Stomach smooth muscle (tissue), 2 donors: ENCODE data around the gene RHOXF2B.
"Not testable (repeated sequence)": the region's sequence is repeated elsewhere in the genome, so short reads cannot be mapped to it uniquely, and the experiment has no call there.

ENCODE experiments used
- H3K27ac ChIP-seq: one replicate; pipeline ENCODE4 v1.7.0; 2013; ENCODE audit warnings: mild to moderate bottlenecking, low read length, inconsistent platforms
- H3K27me3 ChIP-seq, 2 donors: one replicate each; pipeline ENCODE4 v1.7.0; 2013; ENCODE audit warnings: low read length in 2 of 2; ENCODE audit not compliant: insufficient read depth in 2 of 2, control insufficient read depth in 1 of 2
- H3K36me3 ChIP-seq, 2 donors: one replicate each; pipeline ENCODE4 v1.7.0; 2013; ENCODE audit warnings: low read length in 2 of 2; ENCODE audit not compliant: control insufficient read depth in 2 of 2, insufficient read depth in 2 of 2
- H3K4me1 ChIP-seq: one replicate; pipeline ENCODE4 v1.7.0; 2013; ENCODE audit warnings: low read length; ENCODE audit not compliant: control insufficient read depth, insufficient read depth
- H3K4me3 ChIP-seq, 2 donors: one replicate each; pipeline ENCODE4 v1.7.0; 2013; ENCODE audit warnings: low read length in 2 of 2
- H3K9ac ChIP-seq, 2 donors: one replicate each; pipeline ENCODE4 v1.7.0; 2013; ENCODE audit warnings: low read length in 2 of 2, mild to moderate bottlenecking in 1 of 2
- H3K9me3 ChIP-seq, 2 donors: one replicate each; pipeline ENCODE4 v1.7.0; 2013; ENCODE audit warnings: low read length in 2 of 2; ENCODE audit not compliant: control insufficient read depth in 2 of 2
- donor health status: healthy.
- donor health status: Pancreatic carcinoma.

Gene RHOXF2B

DNA sequence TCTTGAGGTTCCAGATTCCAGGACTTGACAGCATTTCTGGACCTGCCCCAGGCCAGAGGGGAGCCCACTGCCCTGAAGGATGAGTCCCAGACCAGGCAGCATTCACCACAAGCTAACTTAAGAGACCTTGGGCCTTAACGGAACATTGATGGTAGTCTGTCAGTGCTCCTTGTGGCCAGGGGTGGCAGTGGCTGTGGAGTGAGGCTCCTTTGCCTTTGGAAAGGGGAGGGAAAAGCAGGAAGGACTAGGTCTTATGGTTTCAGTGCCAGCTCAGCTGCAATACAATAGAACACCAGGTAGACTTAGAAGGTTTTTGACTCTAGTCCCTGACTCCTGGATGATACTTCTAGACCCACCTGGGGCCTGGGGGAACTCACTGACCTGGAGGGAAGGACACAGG is 11.3 kb downstream of the RHOXF2B start:
- not testable (repeated sequence) for H3K27me3 ChIP-seq, H3K36me3 ChIP-seq, H3K9ac ChIP-seq, H3K27ac ChIP-seq, H3K9me3 ChIP-seq, H3K4me1 ChIP-seq, H3K4me3 ChIP-seq

DNA sequence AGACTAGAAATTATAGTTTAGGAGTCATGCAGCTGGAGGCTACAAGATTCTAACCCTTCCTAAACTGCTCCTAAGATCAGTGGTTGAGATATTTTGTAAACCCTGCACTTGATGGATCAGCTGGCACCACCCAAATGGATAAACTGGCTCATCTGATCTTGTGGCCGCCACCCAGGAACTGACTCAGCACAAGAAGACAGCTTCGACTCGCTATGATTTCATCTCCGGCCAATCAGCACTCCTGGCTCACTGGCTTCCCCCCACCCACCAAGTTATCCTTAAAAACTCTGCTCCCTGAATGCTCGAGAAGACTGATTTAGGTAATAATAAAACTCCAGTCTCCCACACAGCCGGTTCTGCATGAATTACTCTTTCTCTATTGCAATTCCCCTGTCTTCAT is 34.8 kb downstream of the RHOXF2B start:
- not testable (repeated sequence) for H3K4me3 ChIP-seq, H3K27ac ChIP-seq

DNA sequence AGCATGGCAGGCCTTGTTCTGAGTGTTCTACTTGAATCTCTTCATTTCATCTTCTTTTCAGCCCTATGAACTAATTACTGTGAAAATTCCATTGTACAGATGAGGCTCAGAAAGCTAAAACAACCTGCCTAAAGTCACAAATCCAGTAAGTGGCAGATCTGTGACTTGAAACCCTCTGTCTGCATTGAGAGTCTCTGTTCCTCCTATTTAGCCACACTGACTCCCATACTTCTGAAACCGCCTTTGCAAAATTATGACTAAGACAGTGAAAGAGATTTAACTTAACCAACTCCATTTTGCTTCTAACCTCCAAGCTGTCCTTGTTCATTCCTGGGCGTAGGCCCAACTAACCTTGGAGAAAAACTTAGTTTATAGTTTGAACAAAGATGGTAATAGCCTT is 35.2 kb downstream of the RHOXF2B start:
- not testable (repeated sequence) for H3K27ac ChIP-seq, H3K4me3 ChIP-seq, H3K9me3 ChIP-seq, H3K36me3 ChIP-seq, H3K27me3 ChIP-seq, H3K9ac ChIP-seq, H3K4me1 ChIP-seq

More for the DNA sequence above, 34.8 kb downstream of the RHOXF2B start:
- not testable (repeated sequence) for H3K9ac ChIP-seq, H3K4me1 ChIP-seq, H3K36me3 ChIP-seq, H3K27me3 ChIP-seq, H3K9me3 ChIP-seq

DNA sequence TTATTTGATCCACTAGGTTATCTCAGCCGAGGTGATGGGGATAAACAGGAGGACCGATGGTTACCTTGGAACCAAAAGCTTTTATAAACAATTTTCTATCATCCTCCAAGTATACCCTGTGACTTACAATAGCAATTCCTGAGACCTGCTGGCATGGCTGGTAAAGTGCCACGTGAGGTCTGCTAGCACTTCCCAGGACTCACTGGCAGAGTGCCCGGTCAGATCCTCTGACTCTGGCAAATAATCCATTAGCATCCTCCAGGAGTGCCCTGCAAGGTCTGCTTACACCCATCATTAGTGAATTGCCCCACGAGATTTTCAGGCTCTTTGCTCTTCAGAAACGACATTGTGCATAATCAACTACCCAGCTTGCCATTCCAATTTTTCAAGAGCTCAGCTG is 37.3 kb downstream of the RHOXF2B start:
- H3K4me3 ChIP-seq: not testable (repeated sequence)

DNA sequence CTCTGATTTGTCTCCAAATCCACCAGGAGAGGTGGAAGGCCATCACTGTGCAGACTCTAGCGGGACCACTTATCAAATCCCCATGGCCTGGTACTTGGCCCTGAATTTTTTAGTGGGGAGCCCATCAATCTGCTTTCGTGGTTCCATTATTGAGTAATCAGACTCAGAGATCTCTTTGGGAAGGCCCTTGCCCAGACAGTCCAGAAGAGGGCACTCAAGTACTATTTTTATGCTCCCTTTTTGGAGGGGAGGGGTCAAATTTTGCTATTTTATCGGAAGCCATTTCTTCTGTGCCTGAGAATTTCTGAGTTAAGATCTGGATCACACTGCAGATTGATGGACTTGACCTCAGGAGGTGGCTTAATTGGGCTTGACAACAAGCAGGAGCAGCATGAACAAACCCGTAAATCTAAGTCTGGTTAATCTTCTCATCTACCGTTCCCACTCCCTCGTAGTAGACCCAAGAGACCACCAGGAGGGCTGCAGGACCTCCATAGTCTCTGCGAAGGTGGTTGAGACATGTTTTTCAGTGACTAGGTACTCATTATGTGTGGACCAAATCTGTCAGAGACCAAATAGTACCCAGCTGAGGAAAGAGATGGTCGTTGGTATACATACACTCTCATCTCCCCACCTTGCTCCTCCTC is 38.3 kb downstream of the RHOXF2B start:
- not testable (repeated sequence) for H3K27ac ChIP-seq, H3K27me3 ChIP-seq, H3K4me1 ChIP-seq, H3K9me3 ChIP-seq, H3K4me3 ChIP-seq, H3K36me3 ChIP-seq, H3K9ac ChIP-seq

More for the DNA sequence above, 37.3 kb downstream of the RHOXF2B start:
- not testable (repeated sequence) for H3K36me3 ChIP-seq, H3K9ac ChIP-seq, H3K27me3 ChIP-seq, H3K27ac ChIP-seq, H3K4me1 ChIP-seq, H3K9me3 ChIP-seq

DNA sequence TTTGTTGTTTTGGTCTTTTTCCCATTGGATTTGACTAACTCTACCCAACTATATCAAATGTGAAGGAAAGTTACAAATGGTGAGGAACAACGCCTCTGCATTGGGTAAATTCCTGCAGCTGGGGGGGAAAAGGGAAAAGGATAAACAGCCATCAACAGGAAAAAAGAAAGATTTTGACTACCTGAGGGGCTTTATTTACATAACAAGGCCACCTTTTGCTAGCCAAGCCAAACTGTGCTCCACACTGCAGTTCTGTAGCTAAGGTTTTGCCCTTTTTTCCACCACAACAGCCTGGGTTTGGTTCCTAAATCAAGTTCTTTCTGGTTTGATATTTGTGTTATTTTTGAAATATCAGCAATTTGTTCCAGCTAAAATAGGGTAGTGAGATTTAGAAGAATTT is 40.8 kb downstream of the RHOXF2B start:
- Histone ChIP-seq H3K27ac (no peak overlapping the region), H3K4me3 (no peak overlapping the region), H3K9ac (no peak overlapping the region), H3K4me1 (no peaks in the 10 kb centered on the region), H3K36me3 (no peaks in the 10 kb centered on the region), H3K9me3 (no peaks in the 10 kb centered on the region), H3K27me3 (no peaks in the 10 kb centered on the region)

DNA sequence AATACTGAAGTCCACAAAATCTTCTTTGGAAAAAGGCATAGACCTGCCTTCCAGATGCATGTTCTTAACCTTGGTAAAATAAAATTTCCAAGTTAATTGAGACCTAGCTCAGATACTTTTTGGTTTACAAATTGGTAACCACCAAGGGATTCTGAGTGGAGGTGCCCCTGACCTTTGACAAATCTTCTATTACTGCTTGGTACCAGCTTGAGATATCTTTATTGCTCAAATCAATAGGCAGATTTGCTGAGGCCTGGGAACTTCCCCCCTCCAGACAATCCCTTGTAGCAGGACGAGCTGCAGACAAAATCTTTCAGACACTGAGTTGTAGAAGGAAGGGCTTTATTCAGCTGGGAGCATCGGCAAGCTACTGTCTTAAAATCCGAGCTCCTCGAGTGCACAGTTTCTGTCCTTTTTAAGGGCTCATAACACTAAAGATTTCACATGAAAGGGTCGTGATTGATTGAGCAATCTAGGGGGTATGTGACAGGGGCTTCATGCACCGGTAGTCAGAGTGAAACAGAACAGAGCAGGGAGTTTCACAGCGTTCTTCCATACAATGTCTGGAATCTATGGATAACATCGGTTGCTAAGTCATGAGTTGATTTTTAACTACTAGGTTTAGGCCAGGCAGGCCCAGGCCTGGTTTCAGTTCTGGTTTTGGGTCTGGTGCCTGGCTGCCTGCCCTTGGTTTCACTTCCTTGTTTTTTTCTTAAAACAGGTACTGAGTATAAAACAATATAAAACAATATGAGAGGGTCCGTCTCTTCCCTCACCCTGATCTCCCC is 41.8 kb downstream of the RHOXF2B start:
- not testable (repeated sequence) for H3K36me3 ChIP-seq, H3K27ac ChIP-seq, H3K27me3 ChIP-seq, H3K4me1 ChIP-seq, H3K4me3 ChIP-seq, H3K9ac ChIP-seq, H3K9me3 ChIP-seq

DNA sequence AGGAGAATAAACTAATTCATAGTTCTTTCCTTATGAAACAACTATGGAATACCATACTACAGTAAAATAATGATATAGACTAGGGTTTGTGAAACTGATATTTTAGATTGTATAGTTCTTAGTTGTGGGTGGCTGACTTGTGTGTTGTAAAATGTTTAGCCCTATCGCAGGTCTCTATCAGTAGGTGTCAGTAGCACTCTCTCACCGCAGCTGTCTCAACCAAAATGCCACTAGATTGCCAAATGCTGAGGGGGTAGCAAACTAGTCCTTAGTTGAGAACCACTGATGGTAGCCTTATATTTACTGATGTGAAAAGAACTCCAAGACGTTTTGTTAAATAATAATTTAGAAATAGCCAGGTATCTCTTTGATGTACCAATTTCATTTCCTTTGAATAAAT is 48.1 kb downstream of the RHOXF2B start:
- Histone ChIP-seq H3K27ac (no peak overlapping the region), H3K4me1 (no peaks in the 10 kb centered on the region), H3K27me3 (no peaks in the 10 kb centered on the region), H3K9ac (no peak overlapping the region), H3K9me3 (peaks cover 0 to 2% of the 10 kb centered on the region in 2 donors), H3K4me3 (no peak overlapping the region), H3K36me3 (no peaks in the 10 kb centered on the region)

DNA sequence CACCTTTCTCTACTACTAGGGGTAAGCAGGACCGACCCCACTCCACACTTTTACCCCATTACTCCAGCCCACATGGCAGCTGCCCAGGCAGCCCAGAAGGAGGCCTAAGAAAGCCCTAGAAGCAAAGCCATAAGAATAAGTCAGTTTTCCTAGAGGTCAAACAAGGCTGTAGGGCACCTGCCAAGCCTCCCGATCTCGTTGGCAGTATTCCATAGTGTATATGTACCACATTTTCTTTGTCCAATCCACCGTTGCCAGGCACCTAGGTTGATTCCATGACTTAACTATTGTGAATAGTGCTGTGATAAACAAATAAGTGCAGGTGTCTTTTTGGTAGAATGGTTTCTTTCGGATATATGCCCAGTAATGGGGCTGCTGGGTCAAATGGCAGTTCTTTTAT is 54.2 kb downstream of the RHOXF2B start:
- Histone ChIP-seq H3K27me3 (peaks cover 2 to 3% of the 10 kb centered on the region in 2 donors), H3K36me3 (no peaks in the 10 kb centered on the region), H3K27ac (no peak overlapping the region), H3K9ac (no peak overlapping the region), H3K4me1 (no peaks in the 10 kb centered on the region), H3K9me3 (peaks cover 0 to 2% of the 10 kb centered on the region in 2 donors), H3K4me3 (no peak overlapping the region)

DNA sequence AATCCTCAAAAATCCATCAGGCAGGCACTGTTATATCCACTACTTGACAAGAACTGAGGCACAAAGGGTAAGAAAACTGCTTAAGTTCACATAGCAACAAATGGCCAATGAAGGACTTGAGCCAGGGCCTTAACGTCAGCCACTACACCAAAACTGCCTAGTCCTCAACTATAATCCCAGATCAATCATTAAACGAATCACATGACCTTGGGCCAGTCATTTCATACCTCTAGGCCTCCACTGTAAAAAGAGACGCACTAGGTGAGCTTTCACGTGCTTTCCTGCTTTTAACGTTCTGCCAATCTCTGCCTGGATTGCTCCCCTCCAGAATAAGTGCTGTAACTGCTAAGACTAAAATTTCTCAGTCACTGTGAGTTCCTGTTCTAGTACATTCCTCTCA is 54.7 kb downstream of the RHOXF2B start:
- Histone ChIP-seq H3K9ac (no peak overlapping the region), H3K4me3 (no peak overlapping the region), H3K9me3 (peaks cover 0 to under 1% of the 10 kb centered on the region in 2 donors), H3K27ac (no peak overlapping the region), H3K36me3 (no peaks in the 10 kb centered on the region), H3K4me1 (no peaks in the 10 kb centered on the region), H3K27me3 (peaks cover 5% of the 10 kb centered on the region in 2 donors)
